HL-60 (cell line): Measurements from ENCODE around the gene TOPAZ1.

Source experiments
- DNase-seq, 2 experiments: peaks; one replicate each; pipeline ENCODE4 v3.0.0-alpha.2; 2010 to 2020; ENCODE audit warnings: low read depth in 1 of 2, low spot score in 1 of 2
- H3K27ac ChIP-seq: fragments of 250-450 bp; sonication (Bioruptor Pico); replicated peaks from 2 replicates; pipeline ENCODE4 v1.5.1; 2020; ENCODE audit warnings: mild to moderate bottlenecking, moderate library complexity
- H3K27me3 ChIP-seq: fragments of 250-450 bp; sonication (Bioruptor Pico); 2 replicates; pipeline ENCODE4 v1.5.1; 2021; ENCODE audit warnings: mild to moderate bottlenecking, moderate library complexity; ENCODE audit not compliant: insufficient read depth, poor library complexity, severe bottlenecking
- H3K4me3 ChIP-seq: replicated peaks from 2 replicates; pipeline ENCODE4 v1.5.1; 2011; ENCODE audit warnings: mild to moderate bottlenecking, control low read depth, low read length; ENCODE audit not compliant: insufficient read depth
- CTCF ChIP-seq: IDR thresholded peaks from one replicate; pipeline ENCODE4 v1.5.1; 2011; ENCODE audit warnings: low read length, control low read depth, inconsistent platforms; ENCODE audit not compliant: insufficient read depth
- GABPA ChIP-seq: IDR thresholded peaks from 2 replicates; pipeline ENCODE4 v1.6.1; 2012; ENCODE audit warnings: low read depth
- POLR2AphosphoS5 ChIP-seq: IDR thresholded peaks from 2 replicates; pipeline ENCODE4 v1.6.1; 2012; ENCODE audit warnings: low read depth
- REST ChIP-seq: IDR thresholded peaks from 2 replicates; pipeline ENCODE4 v1.6.1; 2012; ENCODE audit warnings: low read depth; ENCODE audit not compliant: insufficient replicate concordance
- SPI1 ChIP-seq: IDR thresholded peaks from 2 replicates; pipeline ENCODE4 v1.6.1; 2012; ENCODE audit warnings: low read depth, mild to moderate bottlenecking, borderline replicate concordance

The TOPAZ1 gene

GRCh38 chr3:44237161-44237560 is 4.5 kb upstream of the TOPAZ1 start:
- Histone ChIP-seq H3K4me3 (no peak overlapping the region), H3K27ac (no peak overlapping the region), H3K27me3 (no peaks in the 10 kb centered on the region)
- TF ChIP-seq POLR2AphosphoS5 (no peak), GABPA (no peak), SPI1 (no peak), REST (no peak), CTCF (no peak)
- no peak for DNase-seq

- Histone ChIP-seq H3K27ac (no peak overlapping the region), H3K27me3 (no peaks in the 10 kb centered on the region), H3K4me3 (no peak overlapping the region)
- no peak for TF ChIP-seq REST
- no peak for TF ChIP-seq POLR2AphosphoS5
- TF ChIP-seq SPI1, result no peak
- no peak for TF ChIP-seq GABPA
- no peak for TF ChIP-seq CTCF
- DNase-seq, result no peak
Measured at GRCh38 chr3:44237665-44238064, 4.0 kb upstream of the TOPAZ1 start.

GRCh38 chr3:44238889-44239288 is 2.8 kb upstream of the TOPAZ1 start:
- Histone ChIP-seq H3K27ac (no peak overlapping the region), H3K4me3 (no peak overlapping the region), H3K27me3 (no peaks in the 10 kb centered on the region)
- no peak for DNase-seq
- no peak for TF ChIP-seq GABPA
- no peak for TF ChIP-seq POLR2AphosphoS5
- TF ChIP-seq REST, result no peak
- no peak for TF ChIP-seq SPI1
- no peak for TF ChIP-seq CTCF
